GM19395 (cell line): Measurements from ENCODE around the gene IST1.
"Not testable (repeated sequence)": the region's sequence is repeated elsewhere in the genome, so short reads cannot be mapped to it uniquely, and the experiment has no call there.

ENCODE experiments used
- ATAC-seq: cut with Tn5 transposase; IDR thresholded peaks from one replicate; pipeline ENCODE4 v1.9.1; 2021; ENCODE audit warnings: mild to moderate bottlenecking, moderate library complexity; ENCODE audit not compliant: unreplicated experiment

Gene IST1

GRCh38 chr16:71880176-71880575, 15.2 kb upstream of the IST1 start:
- no peak for ATAC-seq

GRCh38 chr16:71882505-71883167, 12.7 kb upstream of the IST1 start:
- ATAC-seq: peak; percentile 17

GRCh38 chr16:71883168-71883848, 12.0 kb upstream of the IST1 start:
- ATAC-seq: peak; percentile 30

- peak; percentile 52 for ATAC-seq
Measured at GRCh38 chr16:71883849-71884638, 11.3 kb upstream of the IST1 start, which contains the start of gene ZNF821. Gene ZNF821 (minus strand): TSS chr16:71884182. CDS start chr16:71879946, 4,236 bp downstream.

GRCh38 chr16:71885261-71885650, 10.1 kb upstream of the IST1 start:
- no peak for ATAC-seq

GRCh38 chr16:71889147-71889546, 6.2 kb upstream of the IST1 start:
- ATAC-seq: no peak

- no peak for ATAC-seq
Measured at GRCh38 chr16:71893888-71894228, 1.5 kb upstream of the IST1 start.

- peak; percentile 25 for ATAC-seq
Measured at GRCh38 chr16:71894229-71894920, 956 bp upstream of the IST1 start.

GRCh38 chr16:71895679-71896365, 491 bp downstream of the IST1 start:
- ATAC-seq: peak; percentile 35

GRCh38 chr16:71896764-71897368, 1.5 kb downstream of the IST1 start:
- no peak for ATAC-seq

GRCh38 chr16:71899171-71899570, 3.8 kb downstream of the IST1 start:
- ATAC-seq: no peak

GRCh38 chr16:71902656-71903365, 7.5 kb downstream of the IST1 start:
- ATAC-seq: no peak

- no peak for ATAC-seq
Measured at GRCh38 chr16:71903608-71904007, 8.3 kb downstream of the IST1 start.

- ATAC-seq: no peak
Measured at GRCh38 chr16:71904239-71904638, 8.9 kb downstream of the IST1 start.

- ATAC-seq: not testable (repeated sequence)
Measured at GRCh38 chr16:71905765-71906164, 10.4 kb downstream of the IST1 start.

GRCh38 chr16:71911121-71911520, 15.8 kb downstream of the IST1 start:
- ATAC-seq: no peak

GRCh38 chr16:71912534-71913275, 17.4 kb downstream of the IST1 start:
- no peak for ATAC-seq

GRCh38 chr16:71914802-71915201, 19.5 kb downstream of the IST1 start:
- no peak for ATAC-seq

- ATAC-seq: no peak
Measured at GRCh38 chr16:71915350-71915749, 20.0 kb downstream of the IST1 start.
